GM18519 (cell line): Measurements from ENCODE around the gene ALPK3.

Source experiments
- ATAC-seq: cut with Tn5 transposase; IDR thresholded peaks from one replicate; pipeline ENCODE4 v1.9.1; 2021; ENCODE audit warnings: mild to moderate bottlenecking, moderate library complexity; ENCODE audit not compliant: unreplicated experiment, low FRiP score

Gene ALPK3

GRCh38 chr15:84795186-84795585 is 22.0 kb upstream of the ALPK3 start:
- ATAC-seq, result no peak

GRCh38 chr15:84797212-84797611 is 19.9 kb upstream of the ALPK3 start:
- no peak for ATAC-seq

- no peak for ATAC-seq
Observed at GRCh38 chr15:84797801-84798200, 19.4 kb upstream of the ALPK3 start.

- no peak for ATAC-seq
Observed at GRCh38 chr15:84798436-84798946, 18.7 kb upstream of the ALPK3 start.

- no peak for ATAC-seq
Observed at GRCh38 chr15:84799511-84800187, 17.5 kb upstream of the ALPK3 start.

- ATAC-seq, result no peak
Observed at GRCh38 chr15:84800365-84800806, 16.8 kb upstream of the ALPK3 start.

- ATAC-seq, result no peak
Observed at GRCh38 chr15:84804005-84804900, 12.9 kb upstream of the ALPK3 start.

GRCh38 chr15:84805221-84805620 is 11.9 kb upstream of the ALPK3 start:
- ATAC-seq, result no peak

- ATAC-seq, result no peak
Observed at GRCh38 chr15:84807228-84807627, 9.9 kb upstream of the ALPK3 start.

GRCh38 chr15:84810073-84810840 is 6.9 kb upstream of the ALPK3 start:
- no peak for ATAC-seq

GRCh38 chr15:84811151-84811550 is 6.0 kb upstream of the ALPK3 start:
- ATAC-seq, result no peak

GRCh38 chr15:84811828-84812227 is 5.3 kb upstream of the ALPK3 start:
- ATAC-seq, result no peak

- ATAC-seq, result no peak
Observed at GRCh38 chr15:84812842-84813241, 4.3 kb upstream of the ALPK3 start.

- ATAC-seq, result no peak
Observed at GRCh38 chr15:84813435-84813834, 3.7 kb upstream of the ALPK3 start.

GRCh38 chr15:84813931-84814330 is 3.2 kb upstream of the ALPK3 start:
- no peak for ATAC-seq

- no peak for ATAC-seq
Observed at GRCh38 chr15:84814916-84815315, 2.2 kb upstream of the ALPK3 start.

- no peak for ATAC-seq
Observed at GRCh38 chr15:84817466-84818081, 418 bp downstream of the ALPK3 start.

GRCh38 chr15:84818261-84819131 is 1.3 kb downstream of the ALPK3 start:
- no peak for ATAC-seq

- no peak for ATAC-seq
Observed at GRCh38 chr15:84819291-84819768, 2.2 kb downstream of the ALPK3 start.
